Activated CD4-positive, alpha-beta memory T cell treated with anti-CD3 and anti-CD28 coated beads, Interleukin-2, amount 10 ng/mL, durations not matched to agents 7 days and 5 days (primary cell): ENCODE data around the gene CCR4. TPM values are rescaled to one million over a fixed set of nuclear protein-coding genes. Genes with fewer than 3 reads are reported as not detected.
A peak's percentile ranks its signal among the peaks of the same experiment; 100 is the strongest.

Experiments used
- CTCF ChIA-PET: fragments of 350-600 bp; sonication (Branson Sonifier 250); formaldehyde crosslinking; loops from one replicate; lab custom pipeline; 2021; ENCODE audit warnings: antibody characterized with exemption, inconsistent platforms; lab: Charles Lee
- POLR2A ChIA-PET: fragments of 350-600 bp; sonication (Branson Sonifier 250); formaldehyde crosslinking; loops from one replicate; lab custom pipeline; 2021; ENCODE audit warnings: antibody characterized with exemption; lab: Charles Lee
- DNase-seq: peaks from one replicate; pipeline ENCODE4 v3.0.0-alpha.2; 2020
- H3K27ac Mint-ChIP-seq: one replicate; pipeline ENCODE4 v1.8.0; 2021; ENCODE audit warnings: mild to moderate bottlenecking, mixed read lengths
- H3K27me3 Mint-ChIP-seq: one replicate; pipeline ENCODE4 v1.8.0; 2021; ENCODE audit warnings: mixed read lengths
- H3K36me3 Mint-ChIP-seq: one replicate; pipeline ENCODE4 v1.8.0; 2021; ENCODE audit warnings: low read depth, mixed read lengths
- H3K4me1 Mint-ChIP-seq: one replicate; pipeline ENCODE4 v1.8.0; 2021; ENCODE audit warnings: mixed read lengths
- H3K4me3 Mint-ChIP-seq: one replicate; pipeline ENCODE4 v1.8.0; 2021; ENCODE audit warnings: mild to moderate bottlenecking, mixed read lengths
- H3K9me3 Mint-ChIP-seq: one replicate; pipeline ENCODE4 v1.8.0; 2021; ENCODE audit warnings: mixed read lengths
- total RNA-seq, 2 experiments: library from RNA; stranded (reverse); gene quantifications; one replicate each; pipeline ENCODE4 v1.2.3, GENCODE V29; 2021

The CCR4 gene
- total RNA-seq, 2 experiments from 2014 or later: 117 to 118 TPM

- H3K27ac Mint-ChIP-seq: peak overlapping the region; percentile 92
- no peaks in the 10 kb centered on the region for H3K27me3 Mint-ChIP-seq
- peaks cover 35% of the 10 kb centered on the region for H3K36me3 Mint-ChIP-seq
- no peak for DNase-seq
- H3K4me3 Mint-ChIP-seq: peak overlapping the region; percentile 23
- H3K9me3 Mint-ChIP-seq: no peaks in the 10 kb centered on the region
- CTCF ChIA-PET: interaction anchor here (1.1 to 2.0 kb wide), 3 partner anchors 18 to 39 kb away, joined by 3 to 9 read pairs (median 3); no protein-coding TSS in a partner anchor
- POLR2A ChIA-PET: interaction anchor here (0.9 to 2.4 kb wide), 12 partner anchors 8 to 60 kb away, joined by 3 to 18 read pairs (median 5); no protein-coding TSS in a partner anchor
- H3K4me1 Mint-ChIP-seq: peaks cover 89% of the 10 kb centered on the region
Measured at GRCh38 chr3:32992310-32992686, 40.9 kb downstream of the CCR4 start.

- Mint-ChIP-seq H3K27me3 (no peaks in the 10 kb centered on the region), H3K4me3 (no peak overlapping the region), H3K9me3 (no peaks in the 10 kb centered on the region), H3K27ac (peak overlapping the region; percentile 67), H3K36me3 (peaks cover 36% of the 10 kb centered on the region), H3K4me1 (peaks cover 91% of the 10 kb centered on the region)
- ChIA-PET CTCF (no interaction called here), POLR2A (interaction anchor here (1.8 to 2.2 kb wide), 3 partner anchors 9 to 41 kb away, joined by 6 to 18 read pairs (median 7); no protein-coding TSS in a partner anchor)
- DNase-seq: no peak
Measured at GRCh38 chr3:32994045-32994444, 42.6 kb downstream of the CCR4 start.

GRCh38 chr3:32995098-32995497 lies 43.7 kb downstream of the CCR4 start:
- DNase-seq: no peak

GRCh38 chr3:32996048-32996754 lies 44.8 kb downstream of the CCR4 start:
- peak overlapping the region; percentile 60 for H3K27ac Mint-ChIP-seq
- ChIA-PET POLR2A (interaction anchor here (1.2 to 1.8 kb wide), 2 partner anchors 9 to 23 kb away, joined by 3 to 6 read pairs; no protein-coding TSS in a partner anchor), CTCF (interaction anchor here (0.5 to 1.2 kb wide), 3 partner anchors 15 to 78 kb away, joined by 3 to 4 read pairs (median 3); no protein-coding TSS in a partner anchor)
- H3K27me3 Mint-ChIP-seq: no peaks in the 10 kb centered on the region
- DNase-seq: no peak
- no peaks in the 10 kb centered on the region for H3K9me3 Mint-ChIP-seq
- H3K4me3 Mint-ChIP-seq: no peak overlapping the region
- H3K36me3 Mint-ChIP-seq: peaks cover 35% of the 10 kb centered on the region
- H3K4me1 Mint-ChIP-seq: peaks cover 92% of the 10 kb centered on the region

More at GRCh38 chr3:32995098-32995497, 43.7 kb downstream of the CCR4 start:
- peak overlapping the region; percentile 63 for H3K27ac Mint-ChIP-seq
- H3K9me3 Mint-ChIP-seq: no peaks in the 10 kb centered on the region
- H3K4me3 Mint-ChIP-seq: no peak overlapping the region
- H3K27me3 Mint-ChIP-seq: no peaks in the 10 kb centered on the region
- peaks cover 91% of the 10 kb centered on the region for H3K4me1 Mint-ChIP-seq
- H3K36me3 Mint-ChIP-seq: peaks cover 34% of the 10 kb centered on the region
- POLR2A ChIA-PET: interaction anchor here (1.2 kb wide), 1 partner anchor 35 kb away, joined by 3 read pairs; no protein-coding TSS in a partner anchor
- CTCF ChIA-PET: interaction anchor here (1.2 kb wide), 1 partner anchor 21 kb away, joined by 3 read pairs; no protein-coding TSS in a partner anchor

GRCh38 chr3:32996755-32997091 lies 45.3 kb downstream of the CCR4 start:
- DNase-seq: no peak
- no peak overlapping the region for H3K4me3 Mint-ChIP-seq
- H3K27ac Mint-ChIP-seq: peak overlapping the region; percentile 60
- ChIA-PET POLR2A (interaction anchor here (1.2 to 1.8 kb wide), 2 partner anchors 9 to 23 kb away, joined by 3 to 6 read pairs; no protein-coding TSS in a partner anchor), CTCF (interaction anchor here (0.5 to 1.2 kb wide), 2 partner anchors 15 to 78 kb away, joined by 3 to 4 read pairs; no protein-coding TSS in a partner anchor)
- H3K27me3 Mint-ChIP-seq: no peaks in the 10 kb centered on the region
- H3K36me3 Mint-ChIP-seq: peaks cover 39% of the 10 kb centered on the region
- H3K9me3 Mint-ChIP-seq: no peaks in the 10 kb centered on the region
- peaks cover 91% of the 10 kb centered on the region for H3K4me1 Mint-ChIP-seq

GRCh38 chr3:32998631-32999451 lies 47.4 kb downstream of the CCR4 start:
- peak; percentile 33 for DNase-seq
- CTCF ChIA-PET: interaction anchor here (1.0 to 1.4 kb wide), 3 partner anchors 25 to 76 kb away, joined by 5 to 8 read pairs (median 5); no protein-coding TSS in a partner anchor
- H3K4me3 Mint-ChIP-seq: peak overlapping the region; percentile 38
- H3K4me1 Mint-ChIP-seq: peaks cover 88% of the 10 kb centered on the region
- no peaks in the 10 kb centered on the region for H3K27me3 Mint-ChIP-seq
- H3K9me3 Mint-ChIP-seq: no peaks in the 10 kb centered on the region
- POLR2A ChIA-PET: interaction anchor here (0.6 to 3.4 kb wide), 11 partner anchors 9 to 95 kb away, joined by 3 to 14 read pairs (median 4); no protein-coding TSS in a partner anchor
- peak overlapping the region; percentile 89 for H3K27ac Mint-ChIP-seq
- peaks cover 45% of the 10 kb centered on the region for H3K36me3 Mint-ChIP-seq

- Mint-ChIP-seq H3K9me3 (peaks cover 3% of the 10 kb centered on the region), H3K36me3 (peaks cover 56% of the 10 kb centered on the region), H3K4me1 (peaks cover 80% of the 10 kb centered on the region), H3K27me3 (no peaks in the 10 kb centered on the region), H3K27ac (peak overlapping the region; percentile 52), H3K4me3 (no peak overlapping the region)
- ChIA-PET POLR2A (interaction anchor here (0.6 to 3.4 kb wide), 9 partner anchors 9 to 61 kb away, joined by 3 to 14 read pairs (median 5); no protein-coding TSS in a partner anchor), CTCF (interaction anchor here (0.6 to 1.7 kb wide), 4 partner anchors 25 to 73 kb away, joined by 3 to 5 read pairs (median 4); no protein-coding TSS in a partner anchor)
- DNase-seq: no peak
Measured at GRCh38 chr3:33000691-33001385, 49.4 kb downstream of the CCR4 start.

- peaks cover 3% of the 10 kb centered on the region for H3K9me3 Mint-ChIP-seq
- no peaks in the 10 kb centered on the region for H3K27me3 Mint-ChIP-seq
- no peak for DNase-seq
- CTCF ChIA-PET: interaction anchor here (1.0 to 1.7 kb wide), 3 partner anchors 26 to 72 kb away, joined by 4 to 5 read pairs (median 5); no protein-coding TSS in a partner anchor
- POLR2A ChIA-PET: interaction anchor here (1.0 to 2.1 kb wide), 4 partner anchors 9 to 60 kb away, joined by 3 to 10 read pairs (median 6); no protein-coding TSS in a partner anchor
- H3K27ac Mint-ChIP-seq: no peak overlapping the region
- no peak overlapping the region for H3K4me3 Mint-ChIP-seq
- peaks cover 51% of the 10 kb centered on the region for H3K36me3 Mint-ChIP-seq
- H3K4me1 Mint-ChIP-seq: peaks cover 80% of the 10 kb centered on the region
Measured at GRCh38 chr3:33001889-33002288, 50.4 kb downstream of the CCR4 start.

GRCh38 chr3:33003308-33003707 lies 51.9 kb downstream of the CCR4 start:
- Mint-ChIP-seq H3K27ac (no peak overlapping the region), H3K4me3 (no peak overlapping the region), H3K27me3 (no peaks in the 10 kb centered on the region), H3K36me3 (peaks cover 47% of the 10 kb centered on the region), H3K9me3 (peaks cover 3% of the 10 kb centered on the region), H3K4me1 (peaks cover 80% of the 10 kb centered on the region)
- DNase-seq: no peak
- POLR2A ChIA-PET: interaction anchor here (1.8 kb wide), 1 partner anchor 10 kb away, joined by 7 read pairs; no protein-coding TSS in a partner anchor
- CTCF ChIA-PET: interaction anchor here (0.6 to 1.6 kb wide), 5 partner anchors 14 to 71 kb away, joined by 3 to 5 read pairs (median 4); no protein-coding TSS in a partner anchor

- Mint-ChIP-seq H3K9me3 (peaks cover 3% of the 10 kb centered on the region), H3K27ac (no peak overlapping the region), H3K4me1 (peaks cover 76% of the 10 kb centered on the region), H3K36me3 (peaks cover 42% of the 10 kb centered on the region), H3K4me3 (no peak overlapping the region), H3K27me3 (no peaks in the 10 kb centered on the region)
- POLR2A ChIA-PET: interaction anchor here (1.0 to 1.2 kb wide), 2 partner anchors 26 to 52 kb away, joined by 3 to 6 read pairs; no protein-coding TSS in a partner anchor
- DNase-seq: no peak
- CTCF ChIA-PET: interaction anchor here (1.1 to 1.6 kb wide), 3 partner anchors 26 to 70 kb away, joined by 3 to 5 read pairs (median 5); no protein-coding TSS in a partner anchor
Measured at GRCh38 chr3:33004205-33004604, 52.8 kb downstream of the CCR4 start.

GRCh38 chr3:33004961-33005360 lies 53.5 kb downstream of the CCR4 start:
- no peak overlapping the region for H3K4me3 Mint-ChIP-seq

More at GRCh38 chr3:33004961-33005360, 53.5 kb downstream of the CCR4 start:
- POLR2A ChIA-PET: interaction anchor here (0.9 to 1.3 kb wide), 4 partner anchors 26 to 58 kb away, joined by 3 to 6 read pairs (median 4); no protein-coding TSS in a partner anchor
- Mint-ChIP-seq H3K4me1 (peaks cover 71% of the 10 kb centered on the region), H3K36me3 (peaks cover 46% of the 10 kb centered on the region), H3K27ac (peak overlapping the region; percentile 50), H3K9me3 (peaks cover 3% of the 10 kb centered on the region), H3K27me3 (no peaks in the 10 kb centered on the region)
- DNase-seq: no peak
- CTCF ChIA-PET: interaction anchor here (0.9 to 1.6 kb wide), 5 partner anchors 16 to 70 kb away, joined by 3 to 5 read pairs (median 3); no protein-coding TSS in a partner anchor
